Measurements from ENCODE around the gene CNKSR1.

CNKSR1 gene

GRCh38 chr1:26177182-26177684 is at the start of gene CNKSR1:
CNKSR1 (plus strand) TSS chr1:26177491; CDS start chr1:26177548, 57 bp downstream.
- in situ Hi-C loops (cut with HindIII; ENCODE audit: low sequenced_read_pairs), result no loop called here
- no peak for DNase-seq (ENCODE audit: low read depth, low spot score)
- TF ChIP-seq CTCF (IDR thresholded peaks at IDR 0.05; ENCODE audit: low read depth, low read length), result no peak
- no peak within 1 kb of the TSS for H3K4me3 ChIP-seq (ENCODE audit: low read depth, low read length)

GRCh38 chr1:26129778-26130177 is 47.5 kb upstream of the CNKSR1 start:
- in situ Hi-C loops (cut with HindIII; ENCODE audit: low sequenced_read_pairs), result no loop called here
- DNase-seq (ENCODE audit: low read depth, low spot score), result no peak
- no peak overlapping the region for H3K4me3 ChIP-seq (ENCODE audit: low read depth, low read length)
- no peak for TF ChIP-seq CTCF (IDR thresholded peaks at IDR 0.05; ENCODE audit: low read depth, low read length)

GRCh38 chr1:26130695-26131094 is 46.6 kb upstream of the CNKSR1 start:
- no peak for TF ChIP-seq CTCF (IDR thresholded peaks at IDR 0.05; ENCODE audit: low read depth, low read length)
- no peak overlapping the region for H3K4me3 ChIP-seq (ENCODE audit: low read depth, low read length)
- DNase-seq (ENCODE audit: low read depth, low spot score), result no peak
- in situ Hi-C loops (cut with HindIII; ENCODE audit: low sequenced_read_pairs), result no loop called here

GRCh38 chr1:26132128-26132833 is 45.0 kb upstream of the CNKSR1 start:
- DNase-seq (ENCODE audit: low read depth, low spot score), result no peak
- no peak overlapping the region for H3K4me3 ChIP-seq (ENCODE audit: low read depth, low read length)
- TF ChIP-seq CTCF (IDR thresholded peaks at IDR 0.05; ENCODE audit: low read depth, low read length), result no peak
- in situ Hi-C loops (cut with HindIII; ENCODE audit: low sequenced_read_pairs), result no loop called here

GRCh38 chr1:26132834-26133167 is 44.5 kb upstream of the CNKSR1 start:
- in situ Hi-C loops (cut with HindIII; ENCODE audit: low sequenced_read_pairs), result no loop called here
- H3K4me3 ChIP-seq (ENCODE audit: low read depth, low read length), result no peak overlapping the region
- no peak for DNase-seq (ENCODE audit: low read depth, low spot score)
- no peak for TF ChIP-seq CTCF (IDR thresholded peaks at IDR 0.05; ENCODE audit: low read depth, low read length)

- TF ChIP-seq CTCF (IDR thresholded peaks at IDR 0.05; ENCODE audit: low read depth, low read length), result no peak
- DNase-seq (ENCODE audit: low read depth, low spot score), result no peak
- in situ Hi-C loops (cut with HindIII; ENCODE audit: low sequenced_read_pairs), result no loop called here
- no peak overlapping the region for H3K4me3 ChIP-seq (ENCODE audit: low read depth, low read length)
These were observed 42.8 kb upstream of the CNKSR1 start for GRCh38 chr1:26134466-26134865.
